A549 treated with Hydrocortisone at 1 μM for 4 hours (cell line): ENCODE data around the gene TFAP2E. TPM values are rescaled to one million over a fixed set of nuclear protein-coding genes. Genes with fewer than 3 reads are reported as not detected.

ENCODE experiments used
- total RNA-seq: library from RNA; stranded (reverse); fragments of 200-300 nt; extraction: Qiagen RNA extraction; gene quantifications from 5 replicates; pipeline ENCODE4 v1.2.3, GENCODE V29; 2022

The TFAP2E gene
- 0.41 to 0.78 TPM (median 0.45 TPM) in 5 replicates for total RNA-seq

GRCh38 chr1:35573198-35574124 lies at the start of gene TFAP2E:
TFAP2E (plus strand) TSS chr1:35573314; CDS start chr1:35573578, 264 bp downstream.

GRCh38 chr1:35557118-35557610 lies 15.9 kb upstream of the TFAP2E start, which contains the start of gene KIAA0319L:
KIAA0319L (minus strand) TSS chr1:35557403; CDS start chr1:35554491, 2,912 bp downstream.

GRCh38 chr1:35557611-35558373 lies 15.3 kb upstream of the TFAP2E start, which contains the start of gene NCDN:
NCDN (plus strand) TSS chr1:35557799; CDS start chr1:35558191, 392 bp downstream.

GRCh38 chr1:35641233-35641866 lies 68.2 kb downstream of the TFAP2E start, which contains the start of gene PSMB2:
PSMB2 (minus strand) TSS chr1:35641526; CDS start chr1:35641432, 94 bp downstream.

Other genes starting within 250 kb of the TFAP2E start
- 12.9 to 22.1 TPM (median 15.2 TPM) in 5 replicates for gene KIAA0319L, start 15.9 kb upstream of the TFAP2E start, total RNA-seq
- 15.2 to 17.9 TPM (median 17.5 TPM) in 5 replicates for gene NCDN, start 15.5 kb upstream of the TFAP2E start, total RNA-seq
- gene PSMB2, start 68.2 kb downstream of the TFAP2E start, total RNA-seq, result 73.7 to 111 TPM (median 105 TPM) in 5 replicates
- 12.1 to 14.6 TPM (median 13.8 TPM) in 5 replicates for gene C1orf216, start 145.6 kb downstream of the TFAP2E start, total RNA-seq
- gene CLSPN, start 196.7 kb downstream of the TFAP2E start, total RNA-seq, result 7.9 to 15.6 TPM (median 9.6 TPM) in 5 replicates
- gene AGO4, start 234.7 kb downstream of the TFAP2E start, total RNA-seq, result 2.5 to 5.7 TPM (median 5.1 TPM) in 5 replicates